ENCODE measurements around the gene IL17B. TPM values are rescaled to one million over a fixed set of nuclear protein-coding genes. Genes with fewer than 3 reads are reported as not detected.

IL17B gene
- total and polyA plus RNA-seq, 2 experiments from 2014 or later = not detected

DNA sequence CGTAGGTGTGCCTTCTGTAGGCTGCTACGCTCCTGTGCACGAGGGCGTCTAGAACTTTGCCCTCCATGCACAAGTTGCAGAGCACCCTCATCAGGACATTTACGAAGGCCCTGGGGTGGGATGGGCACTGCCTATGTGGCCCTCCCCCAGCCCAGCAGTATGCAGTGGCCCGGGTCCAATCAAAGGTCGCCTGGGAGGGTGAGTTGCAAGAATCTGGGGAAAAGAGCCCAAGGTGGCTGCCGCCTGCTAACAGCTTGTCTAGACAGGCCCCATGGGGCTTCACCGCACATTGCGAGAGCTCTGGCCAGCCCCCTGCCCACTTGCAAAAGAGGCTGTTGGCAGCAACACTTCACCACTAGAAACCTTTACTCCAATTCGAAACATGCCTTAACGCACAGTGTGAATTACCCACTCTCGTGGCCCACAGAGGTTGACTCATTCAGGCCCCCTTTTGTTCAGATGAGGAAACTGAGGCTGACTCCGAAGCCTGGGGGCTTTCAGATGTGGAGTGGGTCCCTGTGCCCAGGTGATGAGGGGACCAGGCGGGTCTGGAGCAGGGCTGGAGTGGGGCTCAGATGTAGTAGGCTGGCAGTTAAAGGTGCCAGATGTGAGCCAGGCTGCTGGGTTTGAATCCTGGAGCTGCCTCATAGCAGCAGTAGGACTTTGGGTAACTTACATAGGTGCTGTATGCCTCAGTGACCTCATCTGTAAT is 31.8 kb upstream of the IL17B start:
- TF ChIP-seq, protein P1, sequence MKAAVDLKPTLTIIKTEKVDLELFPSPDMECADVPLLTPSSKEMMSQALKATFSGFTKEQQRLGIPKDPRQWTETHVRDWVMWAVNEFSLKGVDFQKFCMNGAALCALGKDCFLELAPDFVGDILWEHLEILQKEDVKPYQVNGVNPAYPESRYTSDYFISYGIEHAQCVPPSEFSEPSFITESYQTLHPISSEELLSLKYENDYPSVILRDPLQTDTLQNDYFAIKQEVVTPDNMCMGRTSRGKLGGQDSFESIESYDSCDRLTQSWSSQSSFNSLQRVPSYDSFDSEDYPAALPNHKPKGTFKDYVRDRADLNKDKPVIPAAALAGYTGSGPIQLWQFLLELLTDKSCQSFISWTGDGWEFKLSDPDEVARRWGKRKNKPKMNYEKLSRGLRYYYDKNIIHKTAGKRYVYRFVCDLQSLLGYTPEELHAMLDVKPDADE (IDR thresholded peaks at IDR 0.05) = no peak
- ATAC-seq (no peak), DNase-seq (ENCODE audit: low spot score) (no peak)
- H3K4me2 ChIP-seq = no peak overlapping the region
- H3F3A ChIP-seq (replicated peaks; ENCODE audit: low read depth) = no peaks in the 10 kb centered on the region
- H3K4me1 Mint-ChIP-seq = peaks cover 37% of the 10 kb centered on the region
- H3K9me3 Mint-ChIP-seq = no peaks in the 10 kb centered on the region; the same call in 2 of the 3 replicates
- H3K4me1 ChIP-seq (ENCODE audit: insufficient read depth) = peaks cover 6% of the 10 kb centered on the region; the same call in 1 of the 2 replicates
- H3K27me3 Mint-ChIP-seq (ENCODE audit: insufficient read depth, low read depth, poor library complexity) = peaks cover 9% of the 10 kb centered on the region
- H3K36me3 Mint-ChIP-seq (ENCODE audit: low read depth) = no peaks in the 10 kb centered on the region
- H3K27me3 ChIP-seq (ENCODE audit: insufficient read depth) = no peaks in the 10 kb centered on the region
- H3K36me3 ChIP-seq (ENCODE audit: insufficient read depth) = no peaks in the 10 kb centered on the region
- H3K4me3 Mint-ChIP-seq = no peak overlapping the region
- H3K27ac ChIP-seq (ENCODE audit: low read depth) = no peak overlapping the region
- no peaks in the 10 kb centered on the region for H4K20me1 ChIP-seq (replicated peaks; ENCODE audit: insufficient read depth)
- H3K27ac Mint-ChIP-seq = no peak overlapping the region; the same call in 1 of the 2 replicates
- H2AFZ ChIP-seq = no peak overlapping the region
- no peaks in the 10 kb centered on the region for H3K79me2 ChIP-seq (replicated peaks; ENCODE audit: insufficient read depth)
- no peak overlapping the region for H3K4me3 ChIP-seq
- H3K9me2 ChIP-seq (ENCODE audit: insufficient read depth) = no peaks in the 10 kb centered on the region

DNA sequence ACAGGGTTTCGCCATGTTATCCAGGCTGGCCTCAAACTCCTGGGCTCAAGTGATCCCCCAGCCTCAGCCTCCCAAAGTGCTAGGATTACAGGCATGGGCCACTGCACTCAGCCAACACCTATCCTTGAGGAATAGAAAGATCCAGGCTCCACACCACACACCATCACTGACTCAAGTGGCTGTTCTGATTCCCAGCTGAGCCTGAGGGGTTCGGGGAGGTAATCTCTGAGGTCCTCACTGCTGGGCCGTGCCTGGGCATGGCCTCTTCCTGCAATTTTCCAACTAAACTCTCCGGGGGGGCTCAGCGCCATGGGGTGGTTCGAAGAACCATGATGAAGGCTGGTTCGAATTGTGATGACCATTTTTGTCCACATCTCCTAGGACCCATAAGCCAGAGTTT is 31.0 kb upstream of the IL17B start:
- Histone ChIP-seq H3F3A (replicated peaks; ENCODE audit: low read depth) (no peaks in the 10 kb centered on the region), H3K79me2 (replicated peaks; ENCODE audit: insufficient read depth) (no peaks in the 10 kb centered on the region), H4K20me1 (replicated peaks; ENCODE audit: insufficient read depth) (no peaks in the 10 kb centered on the region), H3K4me1 (ENCODE audit: insufficient read depth) (peaks cover 6% of the 10 kb centered on the region; the same call in 1 of the 2 replicates), H3K9me2 (ENCODE audit: insufficient read depth) (no peaks in the 10 kb centered on the region), H2AFZ (no peak overlapping the region; the same call in 1 of the 2 replicates), H3K27me3 (ENCODE audit: insufficient read depth) (no peaks in the 10 kb centered on the region), H3K4me3 (no peak overlapping the region), H3K4me2 (no peak overlapping the region), H3K36me3 (ENCODE audit: insufficient read depth) (no peaks in the 10 kb centered on the region), H3K27ac (ENCODE audit: low read depth) (no peak overlapping the region)
- Mint-ChIP-seq H3K4me3 (no peak overlapping the region), H3K36me3 (ENCODE audit: low read depth) (no peaks in the 10 kb centered on the region), H3K9me3 (no peaks in the 10 kb centered on the region; the same call in 2 of the 3 replicates), H3K27ac (no peak overlapping the region), H3K4me1 (peaks cover 40% of the 10 kb centered on the region), H3K27me3 (ENCODE audit: insufficient read depth, low read depth, poor library complexity) (peaks cover 9% of the 10 kb centered on the region)
- ATAC-seq = no peak
- no peak for DNase-seq (ENCODE audit: low spot score)
- no peak for TF ChIP-seq ZNF331 (CRISPR knock-in tag; IDR thresholded peaks at IDR 0.05; ENCODE audit: low read depth)
- TF ChIP-seq, protein P2, sequence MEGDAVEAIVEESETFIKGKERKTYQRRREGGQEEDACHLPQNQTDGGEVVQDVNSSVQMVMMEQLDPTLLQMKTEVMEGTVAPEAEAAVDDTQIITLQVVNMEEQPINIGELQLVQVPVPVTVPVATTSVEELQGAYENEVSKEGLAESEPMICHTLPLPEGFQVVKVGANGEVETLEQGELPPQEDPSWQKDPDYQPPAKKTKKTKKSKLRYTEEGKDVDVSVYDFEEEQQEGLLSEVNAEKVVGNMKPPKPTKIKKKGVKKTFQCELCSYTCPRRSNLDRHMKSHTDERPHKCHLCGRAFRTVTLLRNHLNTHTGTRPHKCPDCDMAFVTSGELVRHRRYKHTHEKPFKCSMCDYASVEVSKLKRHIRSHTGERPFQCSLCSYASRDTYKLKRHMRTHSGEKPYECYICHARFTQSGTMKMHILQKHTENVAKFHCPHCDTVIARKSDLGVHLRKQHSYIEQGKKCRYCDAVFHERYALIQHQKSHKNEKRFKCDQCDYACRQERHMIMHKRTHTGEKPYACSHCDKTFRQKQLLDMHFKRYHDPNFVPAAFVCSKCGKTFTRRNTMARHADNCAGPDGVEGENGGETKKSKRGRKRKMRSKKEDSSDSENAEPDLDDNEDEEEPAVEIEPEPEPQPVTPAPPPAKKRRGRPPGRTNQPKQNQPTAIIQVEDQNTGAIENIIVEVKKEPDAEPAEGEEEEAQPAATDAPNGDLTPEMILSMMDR (conservative IDR thresholded peaks at IDR 0.05; ENCODE audit: low read depth in 2 of 2) = no peak
- no peak for TF ChIP-seq POLR2AphosphoS5 (IDR thresholded peaks at IDR 0.05; ENCODE audit: low read depth)
- TF ChIP-seq STAT1 (IDR thresholded peaks at IDR 0.05; ENCODE audit: unreplicated experiment) = no peak
- no peak for TF ChIP-seq CREB1 (CRISPR knock-in tag; IDR thresholded peaks at IDR 0.05; ENCODE audit: low read depth)
- TF ChIP-seq NANOG (IDR thresholded peaks at IDR 0.05; ENCODE audit: borderline replicate concordance) = no peak
- no peak for TF ChIP-seq EZH2 (IDR thresholded peaks at IDR 0.05; ENCODE audit: low read depth, unreplicated experiment)
- TF ChIP-seq JUNB (IDR thresholded peaks at IDR 0.05; ENCODE audit: unreplicated experiment) = no peak
- no peak for TF ChIP-seq EZH2phosphoT487 (IDR thresholded peaks at IDR 0.05; ENCODE audit: unreplicated experiment)
- TF ChIP-seq, protein P3, sequence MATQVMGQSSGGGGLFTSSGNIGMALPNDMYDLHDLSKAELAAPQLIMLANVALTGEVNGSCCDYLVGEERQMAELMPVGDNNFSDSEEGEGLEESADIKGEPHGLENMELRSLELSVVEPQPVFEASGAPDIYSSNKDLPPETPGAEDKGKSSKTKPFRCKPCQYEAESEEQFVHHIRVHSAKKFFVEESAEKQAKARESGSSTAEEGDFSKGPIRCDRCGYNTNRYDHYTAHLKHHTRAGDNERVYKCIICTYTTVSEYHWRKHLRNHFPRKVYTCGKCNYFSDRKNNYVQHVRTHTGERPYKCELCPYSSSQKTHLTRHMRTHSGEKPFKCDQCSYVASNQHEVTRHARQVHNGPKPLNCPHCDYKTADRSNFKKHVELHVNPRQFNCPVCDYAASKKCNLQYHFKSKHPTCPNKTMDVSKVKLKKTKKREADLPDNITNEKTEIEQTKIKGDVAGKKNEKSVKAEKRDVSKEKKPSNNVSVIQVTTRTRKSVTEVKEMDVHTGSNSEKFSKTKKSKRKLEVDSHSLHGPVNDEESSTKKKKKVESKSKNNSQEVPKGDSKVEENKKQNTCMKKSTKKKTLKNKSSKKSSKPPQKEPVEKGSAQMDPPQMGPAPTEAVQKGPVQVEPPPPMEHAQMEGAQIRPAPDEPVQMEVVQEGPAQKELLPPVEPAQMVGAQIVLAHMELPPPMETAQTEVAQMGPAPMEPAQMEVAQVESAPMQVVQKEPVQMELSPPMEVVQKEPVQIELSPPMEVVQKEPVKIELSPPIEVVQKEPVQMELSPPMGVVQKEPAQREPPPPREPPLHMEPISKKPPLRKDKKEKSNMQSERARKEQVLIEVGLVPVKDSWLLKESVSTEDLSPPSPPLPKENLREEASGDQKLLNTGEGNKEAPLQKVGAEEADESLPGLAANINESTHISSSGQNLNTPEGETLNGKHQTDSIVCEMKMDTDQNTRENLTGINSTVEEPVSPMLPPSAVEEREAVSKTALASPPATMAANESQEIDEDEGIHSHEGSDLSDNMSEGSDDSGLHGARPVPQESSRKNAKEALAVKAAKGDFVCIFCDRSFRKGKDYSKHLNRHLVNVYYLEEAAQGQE (IDR thresholded peaks at IDR 0.05; ENCODE audit: unreplicated experiment) = no peak
- no peak for TF ChIP-seq ZNF114 (CRISPR knock-in tag; IDR thresholded peaks at IDR 0.05)

All from GM23338 (cell line).